Endothelial cell of umbilical vein (primary cell): ENCODE data around the gene KATNB1. TPM values are rescaled to one million over a fixed set of nuclear protein-coding genes. Genes with fewer than 3 reads are reported as not detected.

Experiments used
- BruUV-seq: library from RNA; stranded (reverse); fragments of 400-500 nt; replicated peaks from 2 replicates; lab custom pipeline; 2021; lab: Mats Ljungman, UMichigan
- CTCF ChIA-PET: fragments of 300-600, 350-600 bp; sonication (Branson Sonifier 250); formaldehyde crosslinking; loops from one replicate; lab custom pipeline; 2021; ENCODE audit warnings: antibody characterized with exemption, inconsistent platforms; lab: Charles Lee
- POLR2A ChIA-PET: fragments of 300-600, 350-600 bp; sonication (Branson Sonifier 250); formaldehyde crosslinking; loops from one replicate; lab custom pipeline; 2021; ENCODE audit warnings: antibody characterized with exemption, inconsistent platforms; lab: Charles Lee
- DNase-seq: peaks from one replicate; pipeline ENCODE4 v3.0.0-alpha.2; 2011; ENCODE audit warnings: low read depth, low spot score
- FAIRE-seq: peaks from 2 replicates; lab custom pipeline; 2011; peaks lifted over from hg19 to GRCh38; lab: Jason Lieb, UNC
- H2AFZ ChIP-seq: 2 replicates; pipeline ENCODE4 v1.6.0; 2012; ENCODE audit warnings: low read depth, low read length, control low read depth, inconsistent platforms
- H3K27ac ChIP-seq: 2 replicates; pipeline ENCODE4 v1.5.1; 2011; ENCODE audit warnings: low read depth, mild to moderate bottlenecking, control low read depth, low read length, moderate library complexity; ENCODE audit not compliant: insufficient read depth
- H3K27me3 ChIP-seq, 2 experiments: 2 replicates each; pipeline versions ENCODE4 v1.6.0 to v1.6.1; 2011; ENCODE audit warnings: low read length in 2 of 2, mixed read lengths in 1 of 2; ENCODE audit not compliant: control insufficient read depth in 2 of 2, insufficient read depth in 2 of 2
- H3K36me3 ChIP-seq, 2 experiments: 2 replicates in 1 of 2; 3 replicates in 1 of 2; pipeline ENCODE4 v1.5.1; 2011; ENCODE audit warnings: low read length in 2 of 2, mild to moderate bottlenecking in 1 of 2, moderate library complexity in 1 of 2; ENCODE audit not compliant: control insufficient read depth in 2 of 2, insufficient read depth in 2 of 2; ENCODE audit errors: extremely low read depth in 1 of 2
- H3K4me1 ChIP-seq: 3 replicates; pipeline ENCODE4 v1.5.1; 2011; ENCODE audit warnings: mild to moderate bottlenecking, low read length; ENCODE audit not compliant: control insufficient read depth, insufficient read depth; ENCODE audit errors: extremely low read depth
- H3K4me2 ChIP-seq: 2 replicates; pipeline ENCODE4 v1.6.1; 2011; ENCODE audit warnings: low read length, control low read depth, mixed read lengths; ENCODE audit not compliant: insufficient read depth
- H3K4me3 ChIP-seq, 3 experiments: fragments of 200-600 bp in 1 of 3; sonication (generic), shearing (Covaris generic) in 1 of 3; replicated peaks in 1 of 3; 2 replicates each; pipeline ENCODE4 v1.5.1; 2011 to 2016; ENCODE audit warnings: control low read depth in 3 of 3, low read length in 3 of 3, mild to moderate bottlenecking in 2 of 3, inconsistent platforms in 1 of 3, low read depth in 1 of 3, moderate library complexity in 1 of 3; ENCODE audit not compliant: insufficient read depth in 1 of 3
- H3K79me2 ChIP-seq: 2 replicates; pipeline ENCODE4 v1.6.0; 2012; ENCODE audit warnings: low read length, inconsistent platforms; ENCODE audit not compliant: control insufficient read depth, insufficient read depth
- H3K9ac ChIP-seq: replicated peaks from 2 replicates; pipeline ENCODE3; 2011; ENCODE audit warnings: low read length, control low read depth; ENCODE audit not compliant: insufficient read depth; ENCODE audit errors: extremely low read depth
- H3K9me1 ChIP-seq: replicated peaks from 3 replicates; pipeline ENCODE4 v1.6.0; 2011; ENCODE audit warnings: mild to moderate bottlenecking, low read length; ENCODE audit not compliant: control insufficient read depth, insufficient read depth; ENCODE audit errors: extremely low read depth
- H3K9me3 ChIP-seq: replicated peaks from 2 replicates; pipeline ENCODE4 v1.5.1; 2012; ENCODE audit warnings: low read length, inconsistent platforms; ENCODE audit not compliant: control insufficient read depth, insufficient read depth
- H4K20me1 ChIP-seq: replicated peaks from 2 replicates; pipeline ENCODE3; 2011; ENCODE audit warnings: mild to moderate bottlenecking, low read length; ENCODE audit not compliant: control insufficient read depth, insufficient read depth; ENCODE audit errors: extremely low read depth
- EZH2 ChIP-seq: IDR thresholded peaks from 2 replicates; pipeline ENCODE4 v1.6.1; 2012; ENCODE audit warnings: borderline replicate concordance, low read depth, mild to moderate bottlenecking, moderate library complexity, low read length, inconsistent platforms; ENCODE audit not compliant: severe bottlenecking
- FOS ChIP-seq: IDR thresholded peaks from 2 replicates; pipeline ENCODE4 v1.6.1; 2011; ENCODE audit warnings: mild to moderate bottlenecking, low read length, moderate library complexity, borderline replicate concordance; ENCODE audit not compliant: insufficient read depth
- GATA2 ChIP-seq: IDR thresholded peaks from 2 replicates; pipeline ENCODE4 v1.7.0; 2011; ENCODE audit warnings: low read depth, mild to moderate bottlenecking, moderate library complexity, mixed read lengths, low read length; ENCODE audit not compliant: insufficient read length, insufficient read depth
- MYC ChIP-seq: IDR thresholded peaks from one replicate; pipeline ENCODE4 v1.6.1; 2011; ENCODE audit warnings: mild to moderate bottlenecking, low read depth, low read length
- POLR2A ChIP-seq: IDR thresholded peaks from 2 replicates; pipeline ENCODE4 v1.6.1; 2012; ENCODE audit warnings: low read depth, mild to moderate bottlenecking, control low read depth, low read length
- POLR2AphosphoS5 ChIP-seq: IDR thresholded peaks from 2 replicates; pipeline ENCODE4 v1.6.1; 2012; ENCODE audit warnings: low read depth, mild to moderate bottlenecking, control low read depth, low read length, moderate library complexity; ENCODE audit not compliant: insufficient read depth
- dilution Hi-C: fragments of 300-500 bp; cut with MboI; formaldehyde crosslinking; loops from one replicate; pipeline ENCODE4 v1.15.0; 2019; ENCODE audit warnings: low sequenced_read_pairs; ENCODE audit not compliant: extremely low pct_ligation_motif_present
- intact Hi-C: fragments of 100-400 bp; cut with micrococcal nuclease; formaldehyde crosslinking; loops from one replicate; pipeline ENCODE4 v1.10.0; 2022
- polyA plus RNA-seq, 4 experiments: library from polyadenylated mRNA; depleted of rRNA in 3 of 4; stranded (reverse) in 3 of 4; unstranded in 1 of 4; fragments of >200 nt; gene quantifications; 2 replicates each; pipeline versions ENCODE4 v1.2.1 to v1.2.3, GENCODE V29; 2011 to 2012; ENCODE audit warnings: missing spikeins in 1 of 4
- total RNA-seq: library from RNA; stranded (reverse); gene quantifications from 2 replicates; pipeline ENCODE4 v1.2.3, GENCODE V29; 2021
- TF ChIP-seq, protein P1 (sequence below), 2 donors: IDR thresholded peaks; 1 replicate in 1 of 2; 2 replicates in 1 of 2; pipeline ENCODE4 v1.5.1; 2011; ENCODE audit warnings: low read length in 2 of 2, mild to moderate bottlenecking in 2 of 2, moderate library complexity in 2 of 2, control low read depth in 1 of 2, inconsistent platforms in 1 of 2, low read depth in 1 of 2; ENCODE audit not compliant: insufficient read depth in 1 of 2; ENCODE audit errors: extremely low read depth in 1 of 2
- TF ChIP-seq, protein P2 (sequence below): IDR thresholded peaks from 2 replicates; pipeline ENCODE4 v1.6.1; 2011; ENCODE audit not compliant: insufficient read depth, insufficient read length

KATNB1 gene
- total and polyA plus RNA-seq, 2 donors (not counting 3 experiments of a cell fraction or from before 2014, with no cell fraction given): 25.9 to 35.9 TPM

DNA sequence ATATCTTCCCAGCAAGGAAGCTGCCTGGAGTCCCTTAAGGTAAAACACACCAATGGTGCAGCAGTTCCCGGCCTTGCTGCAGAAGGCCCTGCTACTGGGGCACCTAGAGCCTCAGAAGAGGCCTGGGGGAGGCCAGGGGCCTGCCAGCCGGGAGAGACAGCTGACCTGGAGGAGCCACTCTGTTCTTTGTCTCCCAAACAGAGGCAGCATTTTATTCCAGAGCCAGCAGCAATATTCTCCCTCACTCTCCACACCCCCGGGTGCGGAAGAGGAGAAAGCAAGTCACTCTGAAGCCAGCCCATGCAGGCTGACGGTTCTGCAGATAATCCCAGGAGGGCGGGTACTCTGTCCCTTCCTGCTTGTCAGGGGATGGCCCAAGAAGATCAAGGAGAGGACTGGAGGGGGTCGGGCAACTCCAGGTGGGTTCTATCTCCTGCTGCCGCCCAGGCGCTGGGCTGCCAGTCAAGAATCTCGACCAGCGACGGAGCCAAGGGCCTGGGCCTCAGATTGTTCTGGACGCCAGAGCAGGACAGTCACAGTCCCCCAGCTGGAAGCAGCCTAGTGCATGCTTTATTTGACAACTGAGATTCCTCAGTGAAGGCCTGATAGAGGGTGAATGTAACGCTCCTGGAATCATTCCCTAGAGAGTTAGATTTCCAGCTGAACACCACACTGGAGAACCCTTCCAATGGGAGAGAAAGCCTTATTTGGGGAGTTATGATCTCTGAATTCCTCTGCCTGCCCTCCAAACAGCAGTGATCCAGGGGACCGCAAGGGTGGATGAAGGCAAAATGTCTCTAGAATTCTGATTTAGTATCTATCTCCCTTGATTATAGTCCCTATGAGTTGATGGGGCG lies 67.8 kb downstream of the KATNB1 start:
- Histone ChIP-seq H3K4me1 (peaks cover 30% of the 10 kb centered on the region), H4K20me1 (no peaks in the 10 kb centered on the region), H2AFZ (peak overlapping the region; percentile 37), H3K9me3 (no peaks in the 10 kb centered on the region), H3K4me2 (no peak overlapping the region), H3K27me3 (no peaks in the 10 kb centered on the region), H3K36me3 (no peaks in the 10 kb centered on the region), H3K79me2 (peaks cover 14% of the 10 kb centered on the region), H3K4me3 (no peak overlapping the region), H3K27ac (no peak overlapping the region), H3K9ac (no peak overlapping the region), H3K9me1 (no peaks in the 10 kb centered on the region)
- dilution Hi-C loops: no loop called here
- intact Hi-C loops: loop anchor here (5.0 kb wide), 1 partner anchor 89 kb away; no protein-coding TSS in a partner anchor
- no TSS peak for BruUV-seq
- TF ChIP-seq POLR2A (no peak), MYC (no peak), FOS (no peak), GATA2 (no peak), EZH2 (no peak), POLR2AphosphoS5 (no peak)
- TF ChIP-seq, protein P1, sequence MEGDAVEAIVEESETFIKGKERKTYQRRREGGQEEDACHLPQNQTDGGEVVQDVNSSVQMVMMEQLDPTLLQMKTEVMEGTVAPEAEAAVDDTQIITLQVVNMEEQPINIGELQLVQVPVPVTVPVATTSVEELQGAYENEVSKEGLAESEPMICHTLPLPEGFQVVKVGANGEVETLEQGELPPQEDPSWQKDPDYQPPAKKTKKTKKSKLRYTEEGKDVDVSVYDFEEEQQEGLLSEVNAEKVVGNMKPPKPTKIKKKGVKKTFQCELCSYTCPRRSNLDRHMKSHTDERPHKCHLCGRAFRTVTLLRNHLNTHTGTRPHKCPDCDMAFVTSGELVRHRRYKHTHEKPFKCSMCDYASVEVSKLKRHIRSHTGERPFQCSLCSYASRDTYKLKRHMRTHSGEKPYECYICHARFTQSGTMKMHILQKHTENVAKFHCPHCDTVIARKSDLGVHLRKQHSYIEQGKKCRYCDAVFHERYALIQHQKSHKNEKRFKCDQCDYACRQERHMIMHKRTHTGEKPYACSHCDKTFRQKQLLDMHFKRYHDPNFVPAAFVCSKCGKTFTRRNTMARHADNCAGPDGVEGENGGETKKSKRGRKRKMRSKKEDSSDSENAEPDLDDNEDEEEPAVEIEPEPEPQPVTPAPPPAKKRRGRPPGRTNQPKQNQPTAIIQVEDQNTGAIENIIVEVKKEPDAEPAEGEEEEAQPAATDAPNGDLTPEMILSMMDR (IDR thresholded peaks at IDR 0.05; ENCODE audit: extremely low read depth in 1 of 2, insufficient read depth in 1 of 2, low read depth in 1 of 2, low read length in 2 of 2): no peak
- TF ChIP-seq, protein P2, sequence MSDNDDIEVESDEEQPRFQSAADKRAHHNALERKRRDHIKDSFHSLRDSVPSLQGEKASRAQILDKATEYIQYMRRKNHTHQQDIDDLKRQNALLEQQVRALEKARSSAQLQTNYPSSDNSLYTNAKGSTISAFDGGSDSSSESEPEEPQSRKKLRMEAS: no peak
- ChIA-PET CTCF (interaction anchor here (1.4 to 4.3 kb wide), 3 partner anchors 37 to 60 kb away, joined by 3 to 29 read pairs (median 3); no protein-coding TSS in a partner anchor), POLR2A (no interaction called here)
- DNase-seq: no peak
- no peak for FAIRE-seq
